Mucosa of gallbladder (tissue), 1 donor: ENCODE data around the gene BCAP31. TPM values are rescaled to one million over a fixed set of nuclear protein-coding genes. Genes with fewer than 3 reads are reported as not detected.
"Not testable (repeated sequence)": the region's sequence is repeated elsewhere in the genome, so short reads cannot be mapped to it uniquely, and the experiment has no call there.

Source experiments
- DNase-seq: peaks from one replicate; pipeline ENCODE4 v3.0.0-alpha.2; 2020; ENCODE audit warnings: low spot score
- total RNA-seq: library from RNA; stranded (reverse); gene quantifications from one replicate; pipeline ENCODE4 v1.2.1, GENCODE V29; 2021
- donor health status: DM: no; HTN: no; CAD: no.

BCAP31 gene
- total RNA-seq, 1 donor from 2014 or later: 221 TPM

- no peak for DNase-seq
Observed at GRCh38 chrX:153763298-153763932, 39.2 kb upstream of the BCAP31 start.

GRCh38 chrX:153762626-153763173 is 38.5 kb upstream of the BCAP31 start:
- DNase-seq: no peak

GRCh38 chrX:153761863-153762262 is 37.7 kb upstream of the BCAP31 start:
- no peak for DNase-seq

DNA sequence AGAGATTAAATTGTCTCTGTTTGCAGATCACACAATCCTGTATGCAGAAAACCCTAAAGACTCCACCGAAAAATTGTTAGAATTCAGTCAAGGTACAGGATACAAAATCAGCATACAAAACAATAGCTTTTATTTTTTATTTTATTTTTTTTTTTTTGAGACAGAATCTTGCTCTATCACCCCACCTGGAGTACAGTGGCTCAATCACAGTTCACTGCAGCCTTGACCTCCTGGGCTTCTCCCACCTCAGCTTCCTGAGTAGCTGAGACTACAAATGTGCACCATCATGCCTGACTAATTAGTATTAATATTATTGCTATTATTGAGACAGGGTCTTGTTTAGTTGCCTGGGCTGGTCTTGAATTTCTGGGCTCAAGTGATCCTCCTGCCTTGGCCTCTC is 30.9 kb upstream of the BCAP31 start:
- DNase-seq: no peak

GRCh38 chrX:153750127-153750774 is 26.1 kb upstream of the BCAP31 start:
- DNase-seq: no peak

DNA sequence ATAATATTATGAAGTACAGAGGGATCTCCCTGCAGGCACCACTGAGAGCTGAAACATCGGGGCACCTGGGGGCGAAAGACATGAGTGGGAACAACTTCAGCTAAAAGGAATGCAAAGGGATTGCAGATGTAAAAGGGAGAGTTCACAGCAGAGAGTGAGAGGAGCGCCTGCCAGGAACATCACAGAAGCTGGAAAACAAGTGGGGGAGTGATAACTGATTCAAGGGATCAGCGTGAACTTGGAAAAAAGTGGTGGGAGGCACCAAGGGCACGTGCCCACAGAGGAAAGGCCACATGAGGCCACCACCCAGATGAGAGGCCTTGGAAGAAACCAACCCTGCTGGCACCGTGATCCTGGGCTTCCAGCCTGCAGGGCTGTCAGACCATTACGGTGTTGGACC is 24.8 kb upstream of the BCAP31 start:
- not testable (repeated sequence) for DNase-seq

DNA sequence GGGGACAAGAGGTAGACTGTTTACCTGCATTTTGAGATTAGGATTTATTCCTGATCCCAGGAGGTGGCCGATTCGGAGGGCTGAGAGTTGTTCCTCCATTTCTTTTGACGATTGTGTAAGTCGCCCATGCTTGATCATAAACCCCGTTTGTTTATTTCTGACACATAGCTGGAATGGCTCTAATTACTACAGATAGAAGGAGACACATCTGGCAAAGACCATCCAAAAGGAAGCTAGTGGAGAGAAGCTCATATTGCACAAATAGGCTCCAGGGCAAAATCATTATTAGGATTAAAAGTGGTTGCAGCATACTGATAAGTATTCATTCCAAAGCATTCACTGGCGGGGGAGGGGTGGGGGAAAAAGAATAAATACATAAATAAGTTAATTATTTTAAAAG is 22.8 kb upstream of the BCAP31 start:
- DNase-seq: not testable (repeated sequence)

DNA sequence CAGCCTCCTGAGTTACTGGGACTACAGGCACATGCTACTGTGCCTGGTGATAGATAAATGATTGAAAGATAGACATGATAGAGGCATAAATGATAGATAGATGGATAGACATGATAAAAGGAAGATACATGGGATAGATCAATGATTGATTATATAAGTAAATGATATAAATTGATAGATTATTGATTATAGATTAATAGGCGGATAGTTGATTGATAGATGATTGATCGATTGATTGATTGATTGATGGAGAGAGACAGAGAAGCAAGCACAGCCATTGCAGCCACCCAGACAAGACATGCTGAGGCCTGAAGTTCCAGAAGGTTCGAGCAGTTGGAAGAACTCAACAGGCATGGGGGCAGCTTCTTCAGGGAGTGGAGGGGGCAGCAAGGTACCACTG is 22.2 kb upstream of the BCAP31 start:
- DNase-seq: no peak

- DNase-seq: not testable (repeated sequence)
Observed at GRCh38 chrX:153745067-153745433, 20.9 kb upstream of the BCAP31 start.

DNA sequence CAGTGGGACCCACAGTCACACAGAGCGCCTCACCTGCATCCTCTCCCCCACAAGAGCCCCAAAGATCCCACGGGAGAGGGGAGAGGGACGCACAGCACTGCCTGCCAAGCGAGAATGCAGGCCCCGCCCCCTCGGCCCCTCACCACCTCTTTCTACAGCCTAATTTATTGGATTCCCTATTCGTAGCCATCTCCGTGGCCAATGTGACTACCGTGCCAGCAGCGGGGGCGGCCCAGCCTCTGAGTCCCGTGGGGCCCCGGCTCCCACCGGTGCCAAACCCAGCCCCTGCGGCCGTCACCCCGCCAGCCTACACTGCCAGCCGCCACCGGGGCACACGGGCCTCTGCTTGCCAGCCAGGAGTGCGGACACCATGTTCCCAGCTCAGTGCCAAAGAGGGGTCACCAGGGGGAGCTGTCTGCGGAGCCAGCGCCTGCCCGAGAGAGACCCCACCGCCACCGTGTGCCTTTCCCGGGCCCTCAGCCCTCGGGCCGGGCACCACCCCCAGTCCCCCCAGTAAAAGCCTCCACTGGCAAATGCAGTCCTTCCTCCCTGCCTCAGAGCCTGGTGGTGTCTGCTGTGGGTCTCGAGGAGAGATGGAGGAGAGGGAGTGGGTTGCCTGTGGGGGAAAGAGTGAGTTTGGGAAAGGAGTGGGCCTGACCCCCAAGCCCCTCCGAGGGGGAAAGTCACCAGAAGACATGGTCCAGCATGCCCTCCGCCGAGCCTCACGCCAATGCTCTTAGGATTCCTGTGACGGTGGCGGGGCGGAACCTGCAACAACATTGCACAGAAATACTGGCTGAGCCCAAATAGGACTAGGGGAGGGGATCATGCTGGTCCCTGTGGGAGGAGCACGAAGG is 20.3 kb upstream of the BCAP31 start:
- DNase-seq: no peak

DNA sequence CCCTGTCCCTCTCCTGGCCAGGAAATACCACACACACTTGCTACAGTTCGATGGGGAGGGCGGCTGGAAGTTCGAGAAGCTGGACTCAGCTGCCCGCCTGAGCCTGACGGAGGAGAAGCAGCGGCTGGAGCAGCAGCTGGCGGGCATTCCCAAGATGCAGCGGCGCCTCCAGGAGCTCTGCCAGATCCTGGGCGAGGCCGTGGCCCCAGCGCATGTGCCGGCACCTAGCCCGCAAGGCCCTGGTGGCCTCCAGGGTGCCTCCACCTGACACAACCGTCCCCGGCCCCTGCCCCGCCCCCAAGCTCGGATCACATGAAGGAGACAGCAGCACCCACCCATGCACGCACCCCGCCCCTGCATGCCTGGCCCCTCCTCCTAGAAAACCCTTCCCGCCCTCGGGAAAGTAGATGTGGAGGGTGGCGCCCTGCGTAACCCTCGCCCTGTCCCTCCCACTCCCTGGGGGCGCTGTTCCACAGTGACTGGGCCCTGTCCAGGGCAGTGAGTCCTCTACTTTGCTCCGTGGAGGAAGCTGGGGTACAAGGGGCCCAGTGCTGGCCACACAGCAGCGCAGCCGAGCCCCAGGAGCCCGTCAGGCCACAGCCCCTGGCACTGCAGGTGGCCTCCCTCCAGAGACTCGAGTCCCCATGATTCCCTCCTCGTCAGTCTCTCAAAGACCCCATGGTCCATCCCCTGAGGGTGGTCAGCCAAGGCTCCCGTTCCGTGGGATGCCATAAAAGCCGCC is 19.5 kb upstream of the BCAP31 start:
- DNase-seq: peak; percentile 80

GRCh38 chrX:153742796-153743467 is 18.7 kb upstream of the BCAP31 start:
- not testable (repeated sequence) for DNase-seq

DNA sequence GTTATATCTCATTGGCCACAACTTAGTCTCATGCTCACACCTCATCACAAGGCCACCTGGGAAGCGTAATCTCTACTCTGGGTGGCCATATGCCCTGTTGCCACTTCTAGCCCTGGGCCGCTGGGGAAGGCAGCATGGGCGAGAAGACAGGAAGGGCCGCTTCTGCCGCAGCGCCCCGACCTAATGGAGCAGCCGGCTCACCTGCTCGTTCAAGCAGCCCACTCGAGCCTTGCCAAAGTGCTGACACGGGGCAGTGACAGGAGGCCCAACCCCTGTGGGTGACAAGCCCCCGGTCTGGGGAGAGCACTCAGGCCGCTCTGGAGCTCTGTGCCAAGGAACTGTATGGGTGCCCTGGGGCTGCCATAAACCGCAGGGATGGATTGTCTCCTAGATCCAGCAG is 17.9 kb upstream of the BCAP31 start:
- DNase-seq: not testable (repeated sequence)

- no peak for DNase-seq
Observed at GRCh38 chrX:153741446-153741845, 17.3 kb upstream of the BCAP31 start.

DNA sequence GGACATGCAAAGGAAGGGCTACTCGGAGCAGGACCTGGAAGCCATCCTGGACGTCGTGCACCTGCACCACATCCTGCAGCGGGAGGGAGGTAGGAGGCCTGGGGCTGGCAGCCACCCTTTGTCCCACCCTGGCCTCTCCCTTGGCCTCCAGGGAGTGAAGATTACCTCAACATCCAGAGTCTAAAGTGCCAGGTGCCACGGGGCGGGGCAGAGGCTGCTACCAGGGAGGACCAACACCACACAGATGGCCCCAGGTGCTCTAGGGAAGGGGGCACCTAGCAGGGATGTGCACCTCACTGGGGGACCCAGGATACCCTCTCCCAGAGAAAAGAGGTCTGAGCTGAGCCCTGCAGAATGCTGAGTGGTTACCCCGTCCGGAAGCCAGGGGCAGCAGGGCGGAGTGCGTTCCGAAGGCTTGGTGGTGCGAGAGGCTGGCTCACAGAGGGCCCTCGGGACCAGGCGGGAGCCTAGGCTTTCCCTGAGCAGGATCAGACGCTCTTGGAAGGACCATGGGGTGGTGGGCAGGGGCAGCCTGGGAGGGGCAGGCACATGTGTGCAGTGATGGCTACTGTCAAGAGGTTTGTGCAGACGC is 16.5 kb upstream of the BCAP31 start:
- no peak for DNase-seq

- DNase-seq: no peak
Observed at GRCh38 chrX:153739754-153740486, 15.7 kb upstream of the BCAP31 start.

DNA sequence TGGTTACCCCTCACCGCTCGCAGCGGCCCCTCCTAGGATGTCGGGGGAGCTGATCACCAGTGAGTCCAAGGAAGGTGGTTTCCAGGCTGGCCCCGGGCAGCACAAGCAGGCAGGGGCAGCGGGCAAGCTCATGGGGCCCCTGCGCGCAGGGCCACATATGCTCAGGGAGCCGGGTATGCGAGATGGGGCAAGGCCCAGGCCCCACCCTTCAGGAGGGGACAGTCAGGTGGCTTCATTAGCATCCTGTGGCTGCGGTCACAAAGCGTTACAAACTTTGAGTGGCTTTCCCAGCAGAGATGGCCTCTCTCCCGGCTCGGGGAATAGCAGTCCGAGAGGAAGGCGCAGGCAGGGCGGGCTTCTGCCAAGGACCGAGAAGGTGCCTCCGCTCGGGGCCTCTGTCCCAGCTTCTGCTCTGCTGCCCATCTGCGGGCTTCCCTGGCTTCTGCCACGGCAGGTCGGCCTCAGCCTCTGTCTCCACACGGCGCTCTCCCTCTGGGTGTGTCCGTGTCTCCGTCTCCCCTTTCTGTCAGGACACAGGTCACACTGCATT is 13.9 kb upstream of the BCAP31 start:
- DNase-seq: no peak

- no peak for DNase-seq
Observed at GRCh38 chrX:153736871-153737441, 12.8 kb upstream of the BCAP31 start.

DNA sequence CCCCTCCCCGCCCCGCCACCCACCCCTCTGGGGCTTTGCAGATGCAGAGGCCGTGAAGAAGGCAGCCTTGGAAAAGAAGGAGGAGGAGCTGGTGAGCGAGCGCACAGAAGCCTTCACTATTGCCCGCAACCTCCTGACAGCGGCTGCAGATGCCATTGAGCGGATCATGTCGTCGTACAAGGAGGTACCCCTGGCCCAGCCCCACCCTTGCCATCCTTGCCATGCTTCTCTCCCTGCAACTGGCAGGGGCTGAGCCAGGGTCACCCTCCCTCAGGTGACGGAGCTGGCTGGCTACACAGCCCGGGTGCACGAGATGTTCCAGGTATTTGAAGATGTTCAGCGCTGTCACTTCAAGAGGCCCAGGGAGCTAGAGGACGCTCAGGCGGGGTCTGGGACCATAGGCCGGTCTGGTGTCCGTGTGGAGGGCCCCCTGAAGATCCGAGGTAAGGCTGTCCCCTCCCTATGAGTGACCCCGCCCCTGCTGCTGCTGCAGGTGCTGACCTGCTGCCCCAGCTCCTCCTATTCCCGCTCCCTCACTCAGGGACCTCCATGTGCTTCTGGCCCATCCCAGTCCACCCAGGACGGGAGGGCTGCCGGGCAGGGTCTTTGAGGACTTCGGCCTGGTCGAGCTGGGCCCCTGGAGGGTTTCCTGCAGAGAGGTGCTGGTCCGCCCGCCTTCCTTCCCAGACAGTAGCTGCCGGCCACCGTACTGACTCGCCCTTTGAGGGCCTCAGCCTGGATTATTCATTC is 12.1 kb upstream of the BCAP31 start:
- no peak for DNase-seq
